Nephron progenitor cell (in vitro differentiated cells): ENCODE measurements around the gene ZDHHC11B.
"Not testable (repeated sequence)": the region's sequence is repeated elsewhere in the genome, so short reads cannot be mapped to it uniquely, and the experiment has no call there.

Source experiments
- DNase-seq: peaks from one replicate; pipeline ENCODE4 v3.0.0; 2021
- H3K27ac Mint-ChIP-seq: 2 replicates; pipeline ENCODE4 v1.8.0; 2021; ENCODE audit warnings: mild to moderate bottlenecking, moderate library complexity, mixed read lengths
- H3K27me3 Mint-ChIP-seq: 2 replicates; pipeline ENCODE4 v1.8.0; 2021; ENCODE audit warnings: mild to moderate bottlenecking, low read depth, mixed read lengths; ENCODE audit not compliant: poor library complexity
- H3K36me3 Mint-ChIP-seq: 2 replicates; pipeline ENCODE4 v1.8.0; 2021; ENCODE audit warnings: low read depth, mixed read lengths
- H3K4me1 Mint-ChIP-seq: 2 replicates; pipeline ENCODE4 v1.8.0; 2021; ENCODE audit warnings: mixed read lengths
- H3K4me3 Mint-ChIP-seq: 2 replicates; pipeline ENCODE4 v1.8.0; 2021; ENCODE audit warnings: mild to moderate bottlenecking, moderate library complexity, mixed read lengths
- H3K9me3 Mint-ChIP-seq: 2 replicates; pipeline ENCODE4 v1.8.0; 2021; ENCODE audit warnings: mild to moderate bottlenecking, moderate library complexity, mixed read lengths
- CTCF ChIP-seq: fragments of 200-600 bp; sonication (generic); IDR thresholded peaks from 2 replicates; pipeline ENCODE4 v1.5.0; 2021; ENCODE audit warnings: antibody characterized with exemption

The ZDHHC11B gene

GRCh38 chr5:685262-686171 lies 99.0 kb downstream of the ZDHHC11B start:
- Mint-ChIP-seq H3K27ac (no peak overlapping the region), H3K36me3 (no peaks in the 10 kb centered on the region), H3K4me1 (peaks cover 4% of the 10 kb centered on the region), H3K27me3 (peaks cover 23% of the 10 kb centered on the region), H3K9me3 (no peaks in the 10 kb centered on the region), H3K4me3 (no peak overlapping the region)
- no peak for TF ChIP-seq CTCF
- no peak for DNase-seq

GRCh38 chr5:684751-685216 lies 99.7 kb downstream of the ZDHHC11B start:
- Mint-ChIP-seq H3K4me1 (peaks cover 4% of the 10 kb centered on the region), H3K27ac (no peak overlapping the region), H3K27me3 (peaks cover 23% of the 10 kb centered on the region), H3K4me3 (no peak overlapping the region), H3K9me3 (no peaks in the 10 kb centered on the region), H3K36me3 (no peaks in the 10 kb centered on the region)
- no peak for DNase-seq
- TF ChIP-seq CTCF, result no peak

GRCh38 chr5:683551-684481 lies 100.7 kb downstream of the ZDHHC11B start:
- Mint-ChIP-seq H3K27ac (no peak overlapping the region), H3K4me3 (no peak overlapping the region), H3K27me3 (peaks cover 23% of the 10 kb centered on the region), H3K4me1 (peaks cover 12% of the 10 kb centered on the region), H3K9me3 (no peaks in the 10 kb centered on the region), H3K36me3 (no peaks in the 10 kb centered on the region)
- DNase-seq, result no peak
- no peak for TF ChIP-seq CTCF

GRCh38 chr5:682651-683358 lies 101.7 kb downstream of the ZDHHC11B start:
- peaks cover 12% of the 10 kb centered on the region for H3K4me1 Mint-ChIP-seq

GRCh38 chr5:682216-682615 lies 102.3 kb downstream of the ZDHHC11B start:
- H3K4me1 Mint-ChIP-seq, result peaks cover 12% of the 10 kb centered on the region
- not testable (repeated sequence) for H3K27ac Mint-ChIP-seq, DNase-seq, H3K4me3 Mint-ChIP-seq, H3K9me3 Mint-ChIP-seq, H3K36me3 Mint-ChIP-seq
- peaks cover 23% of the 10 kb centered on the region for H3K27me3 Mint-ChIP-seq

More at GRCh38 chr5:682651-683358, 101.7 kb downstream of the ZDHHC11B start:
- DNase-seq, H3K4me3 Mint-ChIP-seq, H3K36me3 Mint-ChIP-seq, H3K27ac Mint-ChIP-seq, H3K9me3 Mint-ChIP-seq: not testable (repeated sequence)
- H3K27me3 Mint-ChIP-seq, result peaks cover 23% of the 10 kb centered on the region

GRCh38 chr5:681317-682191 lies 103.0 kb downstream of the ZDHHC11B start:
- not testable (repeated sequence) for H3K36me3 Mint-ChIP-seq, H3K27ac Mint-ChIP-seq, H3K9me3 Mint-ChIP-seq, H3K4me3 Mint-ChIP-seq, DNase-seq
- Mint-ChIP-seq H3K4me1 (peaks cover 13% of the 10 kb centered on the region), H3K27me3 (peaks cover 20% of the 10 kb centered on the region)

- not testable (repeated sequence) for H3K36me3 Mint-ChIP-seq, H3K27ac Mint-ChIP-seq, DNase-seq, H3K4me3 Mint-ChIP-seq, H3K9me3 Mint-ChIP-seq
- H3K4me1 Mint-ChIP-seq, result peaks cover 20% of the 10 kb centered on the region
- H3K27me3 Mint-ChIP-seq, result peaks cover 20% of the 10 kb centered on the region
Measured at GRCh38 chr5:680836-681235, 103.7 kb downstream of the ZDHHC11B start.

- H3K36me3 Mint-ChIP-seq, H3K27ac Mint-ChIP-seq, H3K9me3 Mint-ChIP-seq, H3K4me3 Mint-ChIP-seq, DNase-seq: not testable (repeated sequence)
- peaks cover 14% of the 10 kb centered on the region for H3K27me3 Mint-ChIP-seq
- peaks cover 21% of the 10 kb centered on the region for H3K4me1 Mint-ChIP-seq
Measured at GRCh38 chr5:680118-680795, 104.3 kb downstream of the ZDHHC11B start.

GRCh38 chr5:679166-679895 lies 105.2 kb downstream of the ZDHHC11B start:
- peaks cover 21% of the 10 kb centered on the region for H3K4me1 Mint-ChIP-seq
- H3K9me3 Mint-ChIP-seq, H3K27ac Mint-ChIP-seq, H3K4me3 Mint-ChIP-seq, DNase-seq, H3K36me3 Mint-ChIP-seq, H3K27me3 Mint-ChIP-seq: not testable (repeated sequence)
